ENCODE data around the gene ESYT2. TPM values are rescaled to one million over a fixed set of nuclear protein-coding genes. Genes with fewer than 3 reads are reported as not detected.

Gene ESYT2
- total RNA-seq, 1 donor from 2014 or later = 60.9 TPM

DNA sequence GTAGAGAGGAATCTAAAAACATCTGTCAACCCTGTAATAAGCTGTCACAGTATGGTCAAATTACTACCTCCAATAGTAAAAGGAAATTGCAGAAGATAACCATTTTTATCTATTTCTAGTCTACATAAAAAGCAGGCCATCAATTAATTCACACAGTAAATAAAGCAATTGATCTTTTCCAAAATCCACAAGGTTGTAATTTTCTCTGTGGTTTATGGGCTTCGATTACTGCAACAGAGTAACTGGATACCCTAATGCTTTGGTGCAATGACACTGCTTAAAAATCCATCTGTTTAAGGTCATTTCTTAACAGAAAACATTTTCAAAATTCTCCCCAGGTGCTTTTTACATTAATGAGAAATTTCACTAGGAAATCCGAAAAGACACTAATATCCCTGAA is 23.9 kb downstream of the ESYT2 start:
- Histone ChIP-seq H3K9ac (ENCODE audit: low read length) (no peak overlapping the region), H3K4me1 (ENCODE audit: insufficient read depth, low read length) (peaks cover 13% of the 10 kb centered on the region), H3K36me3 (ENCODE audit: insufficient read depth, low read length) (no peaks in the 10 kb centered on the region), H3K27ac (ENCODE audit: low read depth, low read length) (no peak overlapping the region), H2AFZ (ENCODE audit: low read depth, low read length) (no peak overlapping the region), H3K79me2 (ENCODE audit: insufficient read depth, low read length) (peaks cover 81% of the 10 kb centered on the region), H3K9me3 (ENCODE audit: insufficient read depth, low read depth, low read length) (no peaks in the 10 kb centered on the region), H3K4me2 (ENCODE audit: low read length) (no peak overlapping the region), H4K20me1 (ENCODE audit: insufficient read depth, low read length) (peaks cover 14% of the 10 kb centered on the region), H3K4me3 (ENCODE audit: insufficient read depth, low read depth, low read length) (no peak overlapping the region), H3K27me3 (ENCODE audit: insufficient read depth, low read length) (no peaks in the 10 kb centered on the region)
- FAIRE-seq (no peak), DNase-seq (ENCODE audit: low read depth) (no peak)
- TF ChIP-seq EZH2 (IDR thresholded peaks at IDR 0.05; ENCODE audit: insufficient read depth, low read length) = no peak
- TF ChIP-seq, protein P1, sequence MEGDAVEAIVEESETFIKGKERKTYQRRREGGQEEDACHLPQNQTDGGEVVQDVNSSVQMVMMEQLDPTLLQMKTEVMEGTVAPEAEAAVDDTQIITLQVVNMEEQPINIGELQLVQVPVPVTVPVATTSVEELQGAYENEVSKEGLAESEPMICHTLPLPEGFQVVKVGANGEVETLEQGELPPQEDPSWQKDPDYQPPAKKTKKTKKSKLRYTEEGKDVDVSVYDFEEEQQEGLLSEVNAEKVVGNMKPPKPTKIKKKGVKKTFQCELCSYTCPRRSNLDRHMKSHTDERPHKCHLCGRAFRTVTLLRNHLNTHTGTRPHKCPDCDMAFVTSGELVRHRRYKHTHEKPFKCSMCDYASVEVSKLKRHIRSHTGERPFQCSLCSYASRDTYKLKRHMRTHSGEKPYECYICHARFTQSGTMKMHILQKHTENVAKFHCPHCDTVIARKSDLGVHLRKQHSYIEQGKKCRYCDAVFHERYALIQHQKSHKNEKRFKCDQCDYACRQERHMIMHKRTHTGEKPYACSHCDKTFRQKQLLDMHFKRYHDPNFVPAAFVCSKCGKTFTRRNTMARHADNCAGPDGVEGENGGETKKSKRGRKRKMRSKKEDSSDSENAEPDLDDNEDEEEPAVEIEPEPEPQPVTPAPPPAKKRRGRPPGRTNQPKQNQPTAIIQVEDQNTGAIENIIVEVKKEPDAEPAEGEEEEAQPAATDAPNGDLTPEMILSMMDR (IDR thresholded peaks at IDR 0.05; ENCODE audit: insufficient read depth, low read depth, low read length) = no peak
- Mint-ChIP-seq H3K4me3 (ENCODE audit: unreplicated experiment) (no peak overlapping the region), H3K27me3 (ENCODE audit: low read depth, unreplicated experiment) (no peaks in the 10 kb centered on the region), H3K36me3 (ENCODE audit: low read depth, unreplicated experiment) (peaks cover 21% of the 10 kb centered on the region), H3K4me1 (ENCODE audit: low read depth, unreplicated experiment) (peaks cover 29% of the 10 kb centered on the region), H3K9me3 (ENCODE audit: unreplicated experiment) (no peaks in the 10 kb centered on the region), H3K27ac (ENCODE audit: unreplicated experiment) (no peak overlapping the region)

DNA sequence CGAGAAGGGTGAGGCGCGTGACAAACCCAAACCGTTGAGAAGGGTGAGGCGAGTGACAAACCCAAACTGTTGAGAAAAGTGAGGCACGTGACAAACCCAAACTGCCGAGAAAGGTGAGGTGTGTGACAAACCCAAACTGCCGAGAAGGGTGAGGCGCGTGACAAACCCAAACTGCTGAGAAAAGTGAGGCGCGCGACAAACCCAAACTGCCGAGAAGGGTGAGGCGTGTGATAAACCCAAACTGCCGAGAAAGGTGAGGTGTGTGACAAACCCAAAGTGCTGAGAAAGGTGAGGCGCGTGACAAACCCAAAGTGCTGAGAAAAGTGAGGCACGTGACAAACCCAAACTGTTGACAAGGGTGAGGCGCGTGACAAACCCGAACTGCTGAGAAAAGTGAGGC is 25.0 kb downstream of the ESYT2 start:
- H3K9me3 Mint-ChIP-seq (ENCODE audit: unreplicated experiment) = no peaks in the 10 kb centered on the region
- H3K36me3 Mint-ChIP-seq (ENCODE audit: low read depth, unreplicated experiment) = peaks cover 19% of the 10 kb centered on the region
- Histone ChIP-seq H3K9ac (ENCODE audit: low read length) (no peak overlapping the region), H4K20me1 (ENCODE audit: insufficient read depth, low read length) (peaks cover 4% of the 10 kb centered on the region), H3K4me2 (ENCODE audit: low read length) (no peak overlapping the region), H3K27me3 (ENCODE audit: insufficient read depth, low read length) (no peaks in the 10 kb centered on the region), H3K27ac (ENCODE audit: low read depth, low read length) (no peak overlapping the region), H3K36me3 (ENCODE audit: insufficient read depth, low read length) (no peaks in the 10 kb centered on the region), H3K4me3 (ENCODE audit: insufficient read depth, low read depth, low read length) (no peak overlapping the region), H3K9me3 (ENCODE audit: insufficient read depth, low read depth, low read length) (no peaks in the 10 kb centered on the region), H2AFZ (ENCODE audit: low read depth, low read length) (no peak overlapping the region), H3K4me1 (ENCODE audit: insufficient read depth, low read length) (peaks cover 13% of the 10 kb centered on the region), H3K79me2 (ENCODE audit: insufficient read depth, low read length) (peaks cover 78% of the 10 kb centered on the region)
- peaks cover 25% of the 10 kb centered on the region for H3K4me1 Mint-ChIP-seq (ENCODE audit: low read depth, unreplicated experiment)
- FAIRE-seq (no peak), DNase-seq (ENCODE audit: low read depth) (no peak)
- no peak overlapping the region for H3K27ac Mint-ChIP-seq (ENCODE audit: unreplicated experiment)
- H3K27me3 Mint-ChIP-seq (ENCODE audit: low read depth, unreplicated experiment) = no peaks in the 10 kb centered on the region
- TF ChIP-seq, protein P1 (IDR thresholded peaks at IDR 0.05; ENCODE audit: insufficient read depth, low read depth, low read length) = no peak
- no peak for TF ChIP-seq EZH2 (IDR thresholded peaks at IDR 0.05; ENCODE audit: insufficient read depth, low read length)
- no peak overlapping the region for H3K4me3 Mint-ChIP-seq (ENCODE audit: unreplicated experiment)

DNA sequence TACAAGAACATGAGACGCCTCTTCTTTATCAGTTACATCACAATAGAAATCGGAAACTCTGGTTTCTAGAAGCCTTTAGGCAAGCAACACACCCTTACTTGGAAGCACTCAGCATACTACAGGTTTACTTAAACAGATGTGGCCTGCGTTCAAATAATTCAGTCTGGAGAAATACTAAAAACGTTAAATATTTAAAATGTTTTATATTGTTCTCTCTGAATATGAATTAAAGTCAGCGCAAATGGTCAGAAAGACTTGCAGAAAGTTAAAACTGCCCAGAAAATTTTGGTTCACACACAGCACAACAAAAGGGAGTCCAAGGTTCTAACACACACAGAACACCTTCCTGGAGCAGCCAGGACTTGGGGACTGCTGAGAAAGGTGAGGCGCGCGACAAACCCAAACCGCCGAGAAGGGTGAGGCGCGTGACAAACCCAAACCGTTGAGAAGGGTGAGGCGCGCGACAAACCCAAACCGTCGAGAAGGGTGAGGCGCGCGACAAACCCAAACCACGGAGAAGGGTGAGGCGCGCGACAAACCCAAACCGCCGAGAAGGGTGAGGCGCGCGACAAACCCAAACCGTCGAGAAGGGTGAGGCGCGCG is 25.8 kb downstream of the ESYT2 start:
- Histone ChIP-seq H3K9ac (ENCODE audit: low read length) (no peak overlapping the region), H3K4me3 (ENCODE audit: insufficient read depth, low read depth, low read length) (no peak overlapping the region), H3K27me3 (ENCODE audit: insufficient read depth, low read length) (no peaks in the 10 kb centered on the region), H3K4me2 (ENCODE audit: low read length) (peak overlapping the region; percentile 30), H4K20me1 (ENCODE audit: insufficient read depth, low read length) (peaks cover 8% of the 10 kb centered on the region), H3K79me2 (ENCODE audit: insufficient read depth, low read length) (peaks cover 80% of the 10 kb centered on the region), H3K9me3 (ENCODE audit: insufficient read depth, low read depth, low read length) (no peaks in the 10 kb centered on the region), H3K36me3 (ENCODE audit: insufficient read depth, low read length) (no peaks in the 10 kb centered on the region), H3K4me1 (ENCODE audit: insufficient read depth, low read length) (peaks cover 13% of the 10 kb centered on the region), H3K27ac (ENCODE audit: low read depth, low read length) (peak overlapping the region; percentile 48), H2AFZ (ENCODE audit: low read depth, low read length) (no peak overlapping the region)
- FAIRE-seq (no peak), DNase-seq (ENCODE audit: low read depth) (no peak)
- H3K27me3 Mint-ChIP-seq (ENCODE audit: low read depth, unreplicated experiment) = no peaks in the 10 kb centered on the region
- peaks cover 25% of the 10 kb centered on the region for H3K4me1 Mint-ChIP-seq (ENCODE audit: low read depth, unreplicated experiment)
- peaks cover 19% of the 10 kb centered on the region for H3K36me3 Mint-ChIP-seq (ENCODE audit: low read depth, unreplicated experiment)
- no peak for TF ChIP-seq EZH2 (IDR thresholded peaks at IDR 0.05; ENCODE audit: insufficient read depth, low read length)
- TF ChIP-seq, protein P1 (IDR thresholded peaks at IDR 0.05; ENCODE audit: insufficient read depth, low read depth, low read length) = no peak
- H3K4me3 Mint-ChIP-seq (ENCODE audit: unreplicated experiment) = no peak overlapping the region
- peak overlapping the region; percentile 95 for H3K27ac Mint-ChIP-seq (ENCODE audit: unreplicated experiment)
- no peaks in the 10 kb centered on the region for H3K9me3 Mint-ChIP-seq (ENCODE audit: unreplicated experiment)

Measured in astrocyte (in vitro differentiated cells and primary cell).